ENCODE results near the gene SUSD3. TPM values are rescaled to one million over a fixed set of nuclear protein-coding genes. Genes with fewer than 3 reads are reported as not detected.
"Not testable (repeated sequence)": the region's sequence is repeated elsewhere in the genome, so short reads cannot be mapped to it uniquely, and the experiment has no call there.

SUSD3 gene
- total and polyA plus RNA-seq, 4 donors, result 4.1 to 19.2 (median 11.8) TPM

GRCh38 chr9:93116072-93116961, 57.8 kb downstream of the SUSD3 start:
- H3K36me3 ChIP-seq (ENCODE audit: control insufficient read depth in 4 of 4, insufficient read depth in 3 of 4, low read depth in 1 of 4, low read length in 3 of 4), result no peaks in the 10 kb centered on the region
- H3K4me3 ChIP-seq (ENCODE audit: low read depth in 1 of 3, low read length in 3 of 3), result no peak overlapping the region
- H3K9me3 ChIP-seq (ENCODE audit: control insufficient read depth in 4 of 4, low read length in 3 of 4), result no peaks in the 10 kb centered on the region
- H3K27ac ChIP-seq (ENCODE audit: low read depth in 1 of 2, low read length in 2 of 2), result peak overlapping the region; percentile 74 to 75
- WGBS, result 53% methylated on average over 17 of the region's 17 CpGs
- DNase-seq (ENCODE audit: low spot score), result peak; percentile 66
- H3K4me1 ChIP-seq (ENCODE audit: control insufficient read depth in 4 of 4, insufficient read depth in 4 of 4, low read length in 3 of 4), result peaks cover 0 to 18% (median 16%) of the 10 kb centered on the region in 4 donors
- no peak overlapping the region for H3K9ac ChIP-seq (ENCODE audit: low read depth in 1 of 2, low read length in 2 of 2)
- H3K27me3 ChIP-seq (ENCODE audit: control insufficient read depth in 4 of 4, insufficient read depth in 4 of 4, low read length in 3 of 4), result no peaks in the 10 kb centered on the region
- peak; percentile 24 for TF ChIP-seq REST (IDR thresholded peaks at IDR 0.05)
- peak; percentile 46 to 60 for TF ChIP-seq HNF4A (conservative IDR thresholded peaks at IDR 0.05)
- TF ChIP-seq FOXA2 (IDR thresholded peaks at IDR 0.05), result no peak
- peak in 1 of 2 donors; percentile 81 for TF ChIP-seq GABPA (IDR thresholded peaks at IDR 0.05 in 1 of 2, conservative IDR thresholded peaks at IDR 0.05 in 1 of 2)
- peak; percentile 60 for TF ChIP-seq SP1 (IDR thresholded peaks at IDR 0.05)
- no peak for TF ChIP-seq TAF1 (conservative IDR thresholded peaks at IDR 0.05)
- TF ChIP-seq MAX (IDR thresholded peaks at IDR 0.05), result no peak
- TF ChIP-seq YY1 (IDR thresholded peaks at IDR 0.05), result peak; percentile 33
- peak in 1 of 2 donors; percentile 23 for TF ChIP-seq RAD21 (IDR thresholded peaks at IDR 0.05)
- peak; percentile 55 for TF ChIP-seq NR2F2 (IDR thresholded peaks at IDR 0.05)
- TF ChIP-seq RXRA (IDR thresholded peaks at IDR 0.05), result peak; percentile 92 to 94

- H3K9me3 ChIP-seq (ENCODE audit: control insufficient read depth in 4 of 4, low read length in 3 of 4); DNase-seq (ENCODE audit: low spot score); H3K4me3 ChIP-seq (ENCODE audit: low read depth in 1 of 3, low read length in 3 of 3); H3K27ac ChIP-seq (ENCODE audit: low read depth in 1 of 2, low read length in 2 of 2); H3K27me3 ChIP-seq (ENCODE audit: control insufficient read depth in 4 of 4, insufficient read depth in 4 of 4, low read length in 3 of 4); H3K36me3 ChIP-seq (ENCODE audit: control insufficient read depth in 4 of 4, insufficient read depth in 3 of 4, low read depth in 1 of 4, low read length in 3 of 4); H3K9ac ChIP-seq (ENCODE audit: low read depth in 1 of 2, low read length in 2 of 2): not testable (repeated sequence)
- 92% methylated on average over 9 of the region's 9 CpGs for WGBS
- H3K4me1 ChIP-seq (ENCODE audit: control insufficient read depth in 4 of 4, insufficient read depth in 4 of 4, low read length in 3 of 4), result peaks cover 0 to 23% (median 16%) of the 10 kb centered on the region in 4 donors
Observed at GRCh38 chr9:93117521-93117920, 59.0 kb downstream of the SUSD3 start.

GRCh38 chr9:93117924-93118862, 59.7 kb downstream of the SUSD3 start:
- no peaks in the 10 kb centered on the region for H3K9me3 ChIP-seq (ENCODE audit: control insufficient read depth in 4 of 4, low read length in 3 of 4)
- no peak overlapping the region for H3K27ac ChIP-seq (ENCODE audit: low read depth in 1 of 2, low read length in 2 of 2)
- peaks cover 0 to 7% (median under 1%) of the 10 kb centered on the region in 4 donors for H3K36me3 ChIP-seq (ENCODE audit: control insufficient read depth in 4 of 4, insufficient read depth in 3 of 4, low read depth in 1 of 4, low read length in 3 of 4)
- H3K9ac ChIP-seq (ENCODE audit: low read depth in 1 of 2, low read length in 2 of 2), result no peak overlapping the region
- peaks cover 0 to 23% (median 16%) of the 10 kb centered on the region in 4 donors for H3K4me1 ChIP-seq (ENCODE audit: control insufficient read depth in 4 of 4, insufficient read depth in 4 of 4, low read length in 3 of 4)
- H3K4me3 ChIP-seq (ENCODE audit: low read depth in 1 of 3, low read length in 3 of 3), result no peak overlapping the region
- DNase-seq (ENCODE audit: low spot score), result no peak
- TF ChIP-seq GABPA (IDR thresholded peaks at IDR 0.05 in 1 of 2, conservative IDR thresholded peaks at IDR 0.05 in 1 of 2) (no peak), CTCF (IDR thresholded peaks at IDR 0.05; ENCODE audit: low read depth, low read length, missing input control) (no peak)
- H3K27me3 ChIP-seq (ENCODE audit: control insufficient read depth in 4 of 4, insufficient read depth in 4 of 4, low read length in 3 of 4), result no peaks in the 10 kb centered on the region
- 95% methylated on average over 12 of the region's 12 CpGs for WGBS
